ENCODE measurements around the gene SPSB4.

SPSB4 gene

DNA sequence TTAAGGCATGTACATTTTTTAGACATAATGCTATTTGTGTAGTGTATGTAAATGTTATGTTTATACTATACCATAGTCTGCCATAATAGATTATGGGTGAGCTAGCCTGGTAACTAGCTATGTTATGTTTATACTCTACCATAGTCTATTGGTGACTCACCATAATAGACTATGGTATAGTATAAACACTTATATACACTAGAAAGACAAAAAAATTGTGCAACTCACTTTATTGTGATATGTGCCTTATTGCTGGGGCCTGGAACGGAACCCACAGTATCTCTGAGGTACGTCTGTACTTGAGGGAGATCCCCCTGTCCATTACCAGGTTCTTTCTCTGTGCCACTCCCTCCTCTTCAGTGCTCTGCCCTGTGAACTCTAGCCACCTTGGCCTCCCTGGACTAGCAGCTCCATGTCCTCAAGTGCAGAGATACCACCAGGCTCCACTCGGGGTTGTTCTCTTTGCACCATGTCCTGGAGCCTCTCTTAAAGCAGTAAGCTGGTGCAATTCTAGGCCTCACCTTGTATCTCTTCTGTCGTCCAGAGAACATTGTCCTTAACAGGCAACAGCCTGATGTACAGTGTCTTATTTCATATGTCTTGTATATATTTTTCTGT lies 119.6 kb downstream of the SPSB4 start:
- no peak for DNase-seq

GRCh38 chr3:141174674-141175073 lies 123.5 kb downstream of the SPSB4 start:
- DNase-seq, result no peak

DNA sequence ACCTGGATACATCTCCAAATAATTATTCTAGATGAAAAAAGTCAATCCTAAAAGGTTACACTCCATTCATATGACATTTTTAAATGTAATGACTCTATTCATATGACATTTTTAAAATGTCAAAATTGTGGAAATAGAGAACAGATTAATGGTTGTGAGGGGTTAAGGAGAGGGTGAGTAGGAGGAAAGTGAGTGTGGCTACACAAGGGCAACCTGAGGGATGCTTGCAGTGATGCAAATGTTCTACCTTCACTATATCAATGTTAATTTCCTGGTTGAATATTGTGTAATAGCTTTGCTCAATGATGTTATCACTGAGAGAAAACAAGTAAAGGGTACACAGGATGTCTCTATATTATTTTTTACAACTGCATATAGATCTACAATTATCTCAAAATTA lies 125.6 kb downstream of the SPSB4 start:
- no peak for DNase-seq

GRCh38 chr3:141178026-141178425 lies 126.9 kb downstream of the SPSB4 start:
- DNase-seq, result no peak

DNA sequence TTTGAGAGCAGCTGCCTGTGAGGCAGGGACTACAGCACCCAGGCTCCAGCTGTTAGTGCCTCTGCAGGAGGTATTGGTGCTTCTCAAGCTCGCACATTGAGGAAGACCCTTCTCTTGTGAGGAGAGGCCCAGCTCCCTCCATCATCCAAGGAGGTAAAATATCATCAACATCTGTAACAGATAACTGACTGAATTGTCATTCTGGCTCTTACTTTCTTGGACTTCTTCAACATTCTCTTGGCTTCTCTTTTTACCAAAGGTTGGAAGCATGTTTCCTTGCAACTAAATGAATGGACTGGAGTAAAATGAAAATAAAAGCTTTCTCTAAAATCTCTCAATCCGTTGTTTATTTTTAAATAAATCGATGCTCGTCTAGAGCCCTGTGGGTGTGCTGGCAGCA lies 127.4 kb downstream of the SPSB4 start:
- no peak for DNase-seq

DNA sequence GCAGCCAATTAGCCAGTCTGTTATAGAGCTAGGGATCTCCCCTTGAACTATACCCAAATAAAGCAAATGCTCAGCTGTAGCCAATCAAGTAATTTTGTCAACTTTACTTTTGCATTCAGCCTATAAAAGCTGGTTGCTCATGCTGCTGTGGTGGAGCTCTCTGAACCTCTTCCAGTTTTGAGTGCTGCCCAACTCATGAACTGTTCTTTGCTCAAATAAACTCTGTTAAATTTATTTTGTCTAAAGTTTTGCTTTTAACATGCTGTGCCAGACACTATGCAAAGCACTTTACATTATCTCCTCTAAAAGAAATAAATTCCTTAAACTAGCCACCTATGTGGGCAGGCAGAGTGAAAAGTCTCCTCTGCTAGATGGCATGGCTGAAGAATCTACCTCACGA lies 128.8 kb downstream of the SPSB4 start:
- no peak for DNase-seq

GRCh38 chr3:141181196-141181595 lies 130.0 kb downstream of the SPSB4 start:
- no peak for DNase-seq

GRCh38 chr3:141181819-141182218 lies 130.7 kb downstream of the SPSB4 start:
- no peak for DNase-seq

- no peak for DNase-seq
Observed at GRCh38 chr3:141183606-141184005, 132.5 kb downstream of the SPSB4 start.

DNA sequence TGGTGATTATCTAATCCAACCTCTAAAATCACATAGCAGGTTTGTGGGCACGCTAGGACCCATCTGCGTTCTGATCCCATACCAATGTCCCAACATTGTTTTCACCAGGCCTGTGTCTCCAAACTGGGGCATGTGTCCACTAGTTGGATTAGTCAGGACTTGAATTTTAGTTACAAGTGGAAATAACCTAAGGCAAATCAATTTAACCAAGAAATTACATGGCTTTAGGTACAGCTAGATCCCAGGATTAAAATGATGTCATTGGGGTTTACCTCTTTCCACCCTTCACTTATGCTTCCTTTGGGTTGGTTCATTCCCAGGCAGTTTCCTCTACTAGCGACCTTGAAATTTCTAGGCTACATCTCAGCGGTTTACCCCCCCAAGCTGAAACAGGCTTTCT lies 133.3 kb downstream of the SPSB4 start:
- no peak for DNase-seq

DNA sequence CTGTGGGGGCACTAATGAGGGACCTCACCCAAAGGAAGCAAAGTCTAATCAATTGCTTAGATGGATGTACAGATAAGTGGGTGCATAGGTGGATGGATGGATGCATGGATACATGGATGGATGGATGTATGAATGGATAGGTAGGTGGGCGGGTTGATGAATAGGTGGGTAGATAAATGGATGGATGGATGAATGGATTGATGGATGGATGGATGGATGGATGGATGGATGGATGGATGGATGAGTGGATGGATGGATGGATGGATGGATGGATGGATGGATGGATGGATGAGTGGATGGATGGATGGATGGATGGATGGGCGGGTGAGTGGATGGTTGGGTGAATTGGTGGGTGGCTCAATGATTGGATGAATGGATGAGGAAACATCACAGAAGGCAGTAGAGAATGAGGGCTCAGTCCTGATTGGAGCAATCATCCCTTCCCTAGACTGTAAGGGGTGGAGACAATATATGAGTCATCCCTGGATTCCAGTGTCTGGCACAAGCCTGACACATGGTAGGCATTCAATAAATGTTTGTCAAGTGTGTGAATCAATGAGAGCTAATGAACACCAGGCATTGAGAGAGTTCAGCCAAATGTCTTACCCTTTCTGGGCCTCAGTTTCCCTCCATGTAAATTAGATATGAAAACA lies 140.1 kb downstream of the SPSB4 start:
- no peak for DNase-seq

- peak; percentile 65 for DNase-seq
Observed at GRCh38 chr3:141192345-141192744, 141.2 kb downstream of the SPSB4 start.

- no peak for DNase-seq
Observed at GRCh38 chr3:141193066-141193830, 142.1 kb downstream of the SPSB4 start.
